PFSK-1 (cell line): ENCODE measurements around the gene TTC34.

Experiments
- FOXP2 ChIP-seq: optimal IDR thresholded peaks from 2 replicates; pipeline ENCODE3; 2011; ENCODE audit warnings: borderline replicate concordance, control low read depth, inconsistent platforms; ENCODE audit not compliant: insufficient read depth; ENCODE audit errors: extremely low read length, extremely low read depth
- POLR2AphosphoS5 ChIP-seq: IDR thresholded peaks from 2 replicates; pipeline ENCODE4 v1.6.1; 2012; ENCODE audit warnings: low read depth, mild to moderate bottlenecking, control low read depth, low read length, moderate library complexity
- REST ChIP-seq, 2 experiments: IDR thresholded peaks; 2 replicates each; pipeline versions ENCODE4 v1.6.1 to v1.8.0; 2011 to 2012; ENCODE audit warnings: low read depth in 2 of 2, low read length in 2 of 2, control low read depth in 1 of 2, inconsistent platforms in 1 of 2, mild to moderate bottlenecking in 1 of 2, moderate library complexity in 1 of 2; ENCODE audit not compliant: insufficient read depth in 1 of 2
- SIN3A ChIP-seq: IDR thresholded peaks from 2 replicates; pipeline ENCODE4 v1.6.1; 2012; ENCODE audit warnings: mild to moderate bottlenecking, low read length, moderate library complexity, borderline replicate concordance; ENCODE audit not compliant: insufficient read depth
- TAF1 ChIP-seq: IDR thresholded peaks from 2 replicates; pipeline ENCODE4 v1.6.1; 2012; ENCODE audit warnings: low read length, control low read depth, borderline replicate concordance; ENCODE audit not compliant: insufficient read depth

TTC34 gene

GRCh38 chr1:2823921-2824610 is 22.6 kb upstream of the TTC34 start:
- no peak for TF ChIP-seq FOXP2
- TF ChIP-seq REST (IDR thresholded peaks at IDR 0.05; ENCODE audit: insufficient read depth in 1 of 2, low read depth in 2 of 2, low read length in 2 of 2): no peak
- no peak for TF ChIP-seq TAF1
- no peak for TF ChIP-seq SIN3A
- TF ChIP-seq POLR2AphosphoS5: no peak

GRCh38 chr1:2822621-2823145 is 21.2 kb upstream of the TTC34 start:
- no peak for TF ChIP-seq FOXP2
- TF ChIP-seq REST (IDR thresholded peaks at IDR 0.05; ENCODE audit: insufficient read depth in 1 of 2, low read depth in 2 of 2, low read length in 2 of 2): no peak
- TF ChIP-seq SIN3A: no peak
- TF ChIP-seq POLR2AphosphoS5: no peak
- TF ChIP-seq TAF1: no peak

- TF ChIP-seq TAF1 (no peak), FOXP2 (no peak), SIN3A (no peak), REST (IDR thresholded peaks at IDR 0.05; ENCODE audit: insufficient read depth in 1 of 2, low read depth in 2 of 2, low read length in 2 of 2) (no peak), POLR2AphosphoS5 (no peak)
Observed at GRCh38 chr1:2821966-2822620, 20.6 kb upstream of the TTC34 start.

- TF ChIP-seq FOXP2 (no peak), SIN3A (no peak)
Observed at GRCh38 chr1:2821373-2821955, 20.0 kb upstream of the TTC34 start.

GRCh38 chr1:2820731-2821372 is 19.4 kb upstream of the TTC34 start:
- TF ChIP-seq REST (IDR thresholded peaks at IDR 0.05; ENCODE audit: insufficient read depth in 1 of 2, low read depth in 2 of 2, low read length in 2 of 2) (no peak), TAF1 (no peak), FOXP2 (no peak), POLR2AphosphoS5 (no peak), SIN3A (no peak)
